Naive thymus-derived CD4-positive, alpha-beta T cell (primary cell): ENCODE results near the gene MYEOV. TPM values are rescaled to one million over a fixed set of nuclear protein-coding genes. Genes with fewer than 3 reads are reported as not detected.

Experiments
- ATAC-seq: fragments of 150-1000 bp; cut with Tn5 transposase; 2 replicates; pipeline ENCODE4 v1.10.0; 2021; ENCODE audit warnings: mild to moderate bottlenecking, moderate library complexity
- CTCF ChIA-PET: fragments of 350-600 bp; sonication (Branson Sonifier 250); formaldehyde crosslinking; loops from one replicate; lab custom pipeline; 2021; ENCODE audit warnings: antibody characterized with exemption; lab: Charles Lee
- POLR2A ChIA-PET: fragments of 350-600 bp; sonication (Branson Sonifier 250); formaldehyde crosslinking; loops from one replicate; lab custom pipeline; 2021; ENCODE audit warnings: antibody characterized with exemption, inconsistent platforms; lab: Charles Lee
- DNase-seq, 9 donors: peaks; one replicate each; pipeline versions ENCODE4 v3.0.0 to v3.0.0-alpha.2; 2020 to 2022; ENCODE audit warnings: mixed read lengths in 1 of 9
- H3K27ac ChIP-seq: one replicate; pipeline ENCODE4 v1.7.0; 2013; ENCODE audit warnings: mild to moderate bottlenecking, low read depth, low read length, moderate library complexity
- H3K27me3 ChIP-seq, 2 donors: one replicate each; pipeline ENCODE4 v1.7.0; 2013; ENCODE audit warnings: low read length in 2 of 2, mild to moderate bottlenecking in 2 of 2, moderate library complexity in 2 of 2; ENCODE audit not compliant: control insufficient read depth in 2 of 2, insufficient read depth in 2 of 2
- H3K36me3 ChIP-seq, 3 experiments: 1 replicate in 2 of 3; 2 replicates in 1 of 3; pipeline ENCODE4 v1.7.0; 2013; ENCODE audit warnings: low read length in 3 of 3, mild to moderate bottlenecking in 3 of 3, moderate library complexity in 1 of 3; ENCODE audit not compliant: insufficient read depth in 3 of 3, control insufficient read depth in 2 of 3
- H3K4me1 ChIP-seq, 2 donors: one replicate each; pipeline ENCODE4 v1.7.0; 2013; ENCODE audit warnings: low read length in 2 of 2, mild to moderate bottlenecking in 2 of 2, moderate library complexity in 1 of 2; ENCODE audit not compliant: control insufficient read depth in 2 of 2, insufficient read depth in 2 of 2
- H3K4me3 ChIP-seq: 2 replicates; pipeline ENCODE4 v1.7.0; 2013; ENCODE audit warnings: mild to moderate bottlenecking, low read length
- H3K9me3 ChIP-seq, 3 experiments: 1 replicate in 2 of 3; 2 replicates in 1 of 3; pipeline ENCODE4 v1.7.0; 2013; ENCODE audit warnings: low read length in 3 of 3; ENCODE audit not compliant: control insufficient read depth in 2 of 3
- H3K27ac Mint-ChIP-seq, 9 donors: one replicate each; pipeline ENCODE4 v1.8.0; 2020 to 2022; ENCODE audit warnings: mixed read lengths in 9 of 9, mild to moderate bottlenecking in 8 of 9, moderate library complexity in 5 of 9, inconsistent platforms in 2 of 9
- H3K27me3 Mint-ChIP-seq, 5 donors: one replicate each; pipeline ENCODE4 v1.8.0; 2021 to 2022; ENCODE audit warnings: mixed read lengths in 5 of 5, mild to moderate bottlenecking in 1 of 5
- H3K36me3 Mint-ChIP-seq, 5 donors: one replicate each; pipeline ENCODE4 v1.8.0; 2020 to 2022; ENCODE audit warnings: mixed read lengths in 5 of 5, mild to moderate bottlenecking in 3 of 5, inconsistent platforms in 1 of 5
- H3K4me1 Mint-ChIP-seq, 7 donors: one replicate each; pipeline ENCODE4 v1.8.0; 2020 to 2022; ENCODE audit warnings: mixed read lengths in 7 of 7, mild to moderate bottlenecking in 3 of 7, inconsistent platforms in 1 of 7
- H3K4me3 Mint-ChIP-seq, 10 donors: one replicate each; pipeline ENCODE4 v1.8.0; 2020 to 2022; ENCODE audit warnings: mild to moderate bottlenecking in 10 of 10, mixed read lengths in 10 of 10, moderate library complexity in 6 of 10, inconsistent platforms in 2 of 10
- H3K9me3 Mint-ChIP-seq, 11 donors: one replicate each; pipeline ENCODE4 v1.8.0; 2020 to 2022; ENCODE audit warnings: mixed read lengths in 11 of 11, mild to moderate bottlenecking in 4 of 11, inconsistent platforms in 1 of 11, moderate library complexity in 1 of 11
- intact Hi-C, 2 donors: fragments of 100-400 bp; cut with micrococcal nuclease; formaldehyde crosslinking; loops; one replicate each; pipeline ENCODE4 v1.15.1; 2023
- polyA plus RNA-seq, 2 donors: library from polyadenylated mRNA; unstranded; fragments of 300-500 nt; fragmentation: Illumina TruSeq; gene quantifications; one replicate each; pipeline ENCODE4 v1.2.3, GENCODE V29; 2021
- total RNA-seq, 6 experiments: library from RNA in 5 of 6; stranded (reverse) in 5 of 6; gene quantifications; 1 replicate in 5 of 6; 2 replicates in 1 of 6; pipeline ENCODE4 v1.2.3 and lab custom pipeline; 2021 to 2026

MYEOV gene
- total and polyA plus RNA-seq, 7 experiments from 2014 or later: 0.20 to 0.32 TPM; not detected in 5

GRCh38 chr11:69314555-69314954, 20.6 kb downstream of the MYEOV start:
- POLR2A ChIA-PET: no interaction called here
- Mint-ChIP-seq H3K27me3 (no peaks in the 10 kb centered on the region), H3K4me1 (peaks cover 24 to 35% (median 31%) of the 10 kb centered on the region in 7 donors), H3K36me3 (peaks cover 0 to 6% (median 0%) of the 10 kb centered on the region in 5 donors), H3K4me3 (no peak overlapping the region), H3K9me3 (peaks cover 0 to 25% (median 4%) of the 10 kb centered on the region in 11 donors), H3K27ac (no peak overlapping the region)
- Histone ChIP-seq H3K4me3 (no peak overlapping the region), H3K27me3 (no peaks in the 10 kb centered on the region), H3K9me3 (no peaks in the 10 kb centered on the region), H3K36me3 (no peaks in the 10 kb centered on the region), H3K4me1 (peaks cover 23 to 27% of the 10 kb centered on the region in 2 donors), H3K27ac (no peak overlapping the region)
- intact Hi-C loops: loop anchor here in 1 of 2 donors (5.0 kb wide), 1 partner anchor 328 kb away; the partner anchor contains the start of gene CCND1
- no peak for DNase-seq
- CTCF ChIA-PET: no interaction called here
- ATAC-seq: no peak

GRCh38 chr11:69316956-69317355, 23.0 kb downstream of the MYEOV start:
- no peaks in the 10 kb centered on the region for H3K27me3 ChIP-seq
- ATAC-seq: no peak
- H3K27ac ChIP-seq: no peak overlapping the region
- H3K27ac Mint-ChIP-seq: peak overlapping the region in 1 of 9 donors; percentile 6
- H3K36me3 ChIP-seq: no peaks in the 10 kb centered on the region
- H3K27me3 Mint-ChIP-seq: no peaks in the 10 kb centered on the region
- no peak overlapping the region for H3K4me3 Mint-ChIP-seq
- H3K4me1 ChIP-seq: peaks cover 5 to 10% of the 10 kb centered on the region in 2 donors
- H3K36me3 Mint-ChIP-seq: peaks cover 0 to 6% (median 0%) of the 10 kb centered on the region in 5 donors
- H3K4me1 Mint-ChIP-seq: peaks cover 7 to 17% (median 11%) of the 10 kb centered on the region in 7 donors
- peaks cover 0 to 25% (median 4%) of the 10 kb centered on the region in 11 donors for H3K9me3 Mint-ChIP-seq
- DNase-seq: no peak
- CTCF ChIA-PET: no interaction called here
- intact Hi-C loops: no loop called here
- H3K4me3 ChIP-seq: no peak overlapping the region
- POLR2A ChIA-PET: no interaction called here
- H3K9me3 ChIP-seq: no peaks in the 10 kb centered on the region

GRCh38 chr11:69317401-69318092, 23.6 kb downstream of the MYEOV start:
- H3K27me3 Mint-ChIP-seq: no peaks in the 10 kb centered on the region
- Histone ChIP-seq H3K4me1 (peaks cover 2 to 7% of the 10 kb centered on the region in 2 donors), H3K9me3 (no peaks in the 10 kb centered on the region), H3K27me3 (no peaks in the 10 kb centered on the region), H3K36me3 (no peaks in the 10 kb centered on the region), H3K27ac (no peak overlapping the region), H3K4me3 (no peak overlapping the region)
- ATAC-seq (no peak), DNase-seq (no peak)
- intact Hi-C loops: no loop called here
- POLR2A ChIA-PET: no interaction called here
- CTCF ChIA-PET: no interaction called here
- peaks cover 0 to 6% (median 0%) of the 10 kb centered on the region in 5 donors for H3K36me3 Mint-ChIP-seq
- peaks cover 2 to 12% (median 5%) of the 10 kb centered on the region in 7 donors for H3K4me1 Mint-ChIP-seq
- H3K4me3 Mint-ChIP-seq: no peak overlapping the region
- H3K27ac Mint-ChIP-seq: peak overlapping the region in 3 of 9 donors; percentile 2 to 30 (median 16)
- peaks cover 0 to 25% (median 4%) of the 10 kb centered on the region in 11 donors for H3K9me3 Mint-ChIP-seq

- no peak for DNase-seq
- no peak overlapping the region for H3K27ac ChIP-seq
- no peaks in the 10 kb centered on the region for H3K27me3 ChIP-seq
- intact Hi-C loops: no loop called here
- peaks cover 0 to 1% of the 10 kb centered on the region in 2 donors for H3K4me1 ChIP-seq
- H3K36me3 Mint-ChIP-seq: peaks cover 0 to 6% (median 0%) of the 10 kb centered on the region in 5 donors
- ChIA-PET CTCF (no interaction called here), POLR2A (no interaction called here)
- H3K9me3 Mint-ChIP-seq: peaks cover 0 to 25% (median 4%) of the 10 kb centered on the region in 11 donors
- H3K27ac Mint-ChIP-seq: peak overlapping the region in 2 of 9 donors; percentile 27 to 30
- H3K4me3 Mint-ChIP-seq: no peak overlapping the region
- H3K4me1 Mint-ChIP-seq: peaks cover 0 to 9% (median 0%) of the 10 kb centered on the region in 7 donors
- no peaks in the 10 kb centered on the region for H3K27me3 Mint-ChIP-seq
- no peak overlapping the region for H3K4me3 ChIP-seq
- H3K36me3 ChIP-seq: no peaks in the 10 kb centered on the region
- no peaks in the 10 kb centered on the region for H3K9me3 ChIP-seq
- no peak for ATAC-seq
Observed at GRCh38 chr11:69318093-69318420, 24.1 kb downstream of the MYEOV start.

GRCh38 chr11:69319255-69320106, 25.5 kb downstream of the MYEOV start:
- peak overlapping the region in 1 of 9 donors; percentile 37 for H3K27ac Mint-ChIP-seq
- peaks cover 0 to 6% (median 0%) of the 10 kb centered on the region in 5 donors for H3K36me3 Mint-ChIP-seq
- ChIA-PET CTCF (no interaction called here), POLR2A (no interaction called here)
- no peaks in the 10 kb centered on the region for H3K27me3 Mint-ChIP-seq
- H3K4me1 Mint-ChIP-seq: peaks cover 0 to 6% (median 0%) of the 10 kb centered on the region in 7 donors
- H3K4me3 Mint-ChIP-seq: no peak overlapping the region
- Histone ChIP-seq H3K27ac (no peak overlapping the region), H3K27me3 (no peaks in the 10 kb centered on the region), H3K4me1 (no peaks in the 10 kb centered on the region), H3K9me3 (no peaks in the 10 kb centered on the region), H3K36me3 (no peaks in the 10 kb centered on the region), H3K4me3 (no peak overlapping the region)
- DNase-seq (no peak), ATAC-seq (no peak)
- H3K9me3 Mint-ChIP-seq: peaks cover 0 to 25% (median 4%) of the 10 kb centered on the region in 11 donors
- intact Hi-C loops: no loop called here

GRCh38 chr11:69320326-69320725, 26.4 kb downstream of the MYEOV start:
- ChIA-PET CTCF (no interaction called here), POLR2A (no interaction called here)
- Mint-ChIP-seq H3K36me3 (peaks cover 0 to 6% (median 0%) of the 10 kb centered on the region in 5 donors), H3K4me1 (peaks cover 0 to 6% (median 0%) of the 10 kb centered on the region in 7 donors), H3K27ac (no peak overlapping the region), H3K4me3 (no peak overlapping the region), H3K27me3 (no peaks in the 10 kb centered on the region), H3K9me3 (peaks cover 0 to 25% (median 4%) of the 10 kb centered on the region in 11 donors)
- no peaks in the 10 kb centered on the region for H3K9me3 ChIP-seq
- intact Hi-C loops: no loop called here
- no peaks in the 10 kb centered on the region for H3K27me3 ChIP-seq
- no peaks in the 10 kb centered on the region for H3K36me3 ChIP-seq
- no peak overlapping the region for H3K27ac ChIP-seq
- no peak overlapping the region for H3K4me3 ChIP-seq
- no peaks in the 10 kb centered on the region for H3K4me1 ChIP-seq
- ATAC-seq: no peak
- no peak for DNase-seq
